Activated naive CD8-positive, alpha-beta T cell treated with anti-CD3 and anti-CD28 coated beads for 36 hours (primary cell): Measurements from ENCODE around the gene TMEM38A. TPM values are rescaled to one million over a fixed set of nuclear protein-coding genes. Genes with fewer than 3 reads are reported as not detected.

Experiments
- DNase-seq: peaks from one replicate; pipeline ENCODE4 v3.0.0; 2021
- H3K27ac Mint-ChIP-seq: one replicate; pipeline ENCODE4 v1.8.0; 2022; ENCODE audit warnings: mild to moderate bottlenecking, moderate library complexity, mixed read lengths
- H3K27me3 Mint-ChIP-seq: one replicate; pipeline ENCODE4 v1.8.0; 2022; ENCODE audit warnings: mild to moderate bottlenecking, mixed read lengths
- H3K36me3 Mint-ChIP-seq: one replicate; pipeline ENCODE4 v1.8.0; 2021; ENCODE audit warnings: mild to moderate bottlenecking, mixed read lengths
- H3K4me1 Mint-ChIP-seq: one replicate; pipeline ENCODE4 v1.8.0; 2021; ENCODE audit warnings: mixed read lengths
- H3K4me3 Mint-ChIP-seq: one replicate; pipeline ENCODE4 v1.8.0; 2022; ENCODE audit warnings: mild to moderate bottlenecking, moderate library complexity, mixed read lengths
- H3K9me3 Mint-ChIP-seq: one replicate; pipeline ENCODE4 v1.8.0; 2022; ENCODE audit warnings: mixed read lengths
- total RNA-seq, 2 experiments: library from RNA; stranded (reverse); gene quantifications; one replicate each; pipeline ENCODE4 v1.2.3, GENCODE V29; 2021

TMEM38A gene
- total RNA-seq = 1 to 10 TPM in 1 of 2 experiments, under 1 TPM in 1; 0.70 to 1.2 TPM

- Mint-ChIP-seq H3K4me1 (peaks cover 31% of the 10 kb centered on the region), H3K9me3 (no peaks in the 10 kb centered on the region), H3K36me3 (peaks cover 24% of the 10 kb centered on the region), H3K27me3 (peaks cover 10% of the 10 kb centered on the region), H3K4me3 (peak within 1 kb of the TSS; percentile 98), H3K27ac (peak within 1 kb of the TSS; percentile 97)
- peak; percentile 63 for DNase-seq
These were observed at the start of gene TMEM38A for GRCh38 chr19:16660763-16661479. TSS of gene TMEM38A (plus strand) at chr19:16661139. CDS start at chr19:16661218, 79 bp downstream.

- Mint-ChIP-seq H3K27me3 (no peaks in the 10 kb centered on the region), H3K9me3 (no peaks in the 10 kb centered on the region), H3K27ac (no peak overlapping the region), H3K4me1 (peaks cover 64% of the 10 kb centered on the region), H3K4me3 (no peak overlapping the region), H3K36me3 (peaks cover 2% of the 10 kb centered on the region)
- no peak for DNase-seq
These were observed 48.3 kb upstream of the TMEM38A start for GRCh38 chr19:16612636-16613035.

- H3K4me3 Mint-ChIP-seq = no peak overlapping the region
- H3K4me1 Mint-ChIP-seq = peaks cover 63% of the 10 kb centered on the region
- H3K27me3 Mint-ChIP-seq = no peaks in the 10 kb centered on the region
- H3K27ac Mint-ChIP-seq = no peak overlapping the region
- H3K36me3 Mint-ChIP-seq = peaks cover 2% of the 10 kb centered on the region
- DNase-seq = no peak
- no peaks in the 10 kb centered on the region for H3K9me3 Mint-ChIP-seq
These were observed 47.1 kb upstream of the TMEM38A start for GRCh38 chr19:16613841-16614240.

- Mint-ChIP-seq H3K36me3 (peaks cover 2% of the 10 kb centered on the region), H3K27ac (peak overlapping the region; percentile 6), H3K9me3 (no peaks in the 10 kb centered on the region), H3K27me3 (no peaks in the 10 kb centered on the region), H3K4me1 (peaks cover 66% of the 10 kb centered on the region), H3K4me3 (no peak overlapping the region)
- DNase-seq = no peak
These were observed 46.0 kb upstream of the TMEM38A start for GRCh38 chr19:16614941-16615340.

- Mint-ChIP-seq H3K9me3 (no peaks in the 10 kb centered on the region), H3K27ac (no peak overlapping the region), H3K27me3 (no peaks in the 10 kb centered on the region), H3K36me3 (peaks cover 2% of the 10 kb centered on the region), H3K4me1 (peaks cover 66% of the 10 kb centered on the region), H3K4me3 (no peak overlapping the region)
- DNase-seq = no peak
These were observed 45.1 kb upstream of the TMEM38A start for GRCh38 chr19:16615808-16616207.

- Mint-ChIP-seq H3K4me1 (peaks cover 55% of the 10 kb centered on the region), H3K4me3 (no peak overlapping the region), H3K36me3 (no peaks in the 10 kb centered on the region), H3K27me3 (no peaks in the 10 kb centered on the region), H3K27ac (no peak overlapping the region), H3K9me3 (no peaks in the 10 kb centered on the region)
- no peak for DNase-seq
These were observed 42.7 kb upstream of the TMEM38A start for GRCh38 chr19:16618248-16618647.

- no peak for DNase-seq
- H3K36me3 Mint-ChIP-seq = no peaks in the 10 kb centered on the region
- H3K9me3 Mint-ChIP-seq = no peaks in the 10 kb centered on the region
- H3K4me1 Mint-ChIP-seq = peaks cover 57% of the 10 kb centered on the region
- H3K27me3 Mint-ChIP-seq = no peaks in the 10 kb centered on the region
- H3K27ac Mint-ChIP-seq = no peak overlapping the region
- H3K4me3 Mint-ChIP-seq = no peak overlapping the region
These were observed 41.5 kb upstream of the TMEM38A start for GRCh38 chr19:16619457-16619856.

GRCh38 chr19:16620018-16620417, 40.9 kb upstream of the TMEM38A start:
- Mint-ChIP-seq H3K4me3 (no peak overlapping the region), H3K27me3 (no peaks in the 10 kb centered on the region), H3K4me1 (peaks cover 58% of the 10 kb centered on the region), H3K27ac (no peak overlapping the region), H3K36me3 (no peaks in the 10 kb centered on the region), H3K9me3 (no peaks in the 10 kb centered on the region)
- DNase-seq = no peak

- DNase-seq = no peak
- peaks cover 60% of the 10 kb centered on the region for H3K4me1 Mint-ChIP-seq
- peaks cover 4% of the 10 kb centered on the region for H3K36me3 Mint-ChIP-seq
- no peaks in the 10 kb centered on the region for H3K27me3 Mint-ChIP-seq
- H3K27ac Mint-ChIP-seq = no peak overlapping the region
- no peaks in the 10 kb centered on the region for H3K9me3 Mint-ChIP-seq
- H3K4me3 Mint-ChIP-seq = no peak overlapping the region
These were observed 40.4 kb upstream of the TMEM38A start for GRCh38 chr19:16620584-16620983.

GRCh38 chr19:16621165-16621800, 39.7 kb upstream of the TMEM38A start:
- Mint-ChIP-seq H3K27me3 (no peaks in the 10 kb centered on the region), H3K4me3 (no peak overlapping the region), H3K36me3 (peaks cover 11% of the 10 kb centered on the region), H3K9me3 (no peaks in the 10 kb centered on the region), H3K27ac (no peak overlapping the region), H3K4me1 (peaks cover 62% of the 10 kb centered on the region)
- DNase-seq = no peak

GRCh38 chr19:16623066-16623465, 37.9 kb upstream of the TMEM38A start:
- H3K36me3 Mint-ChIP-seq = peaks cover 20% of the 10 kb centered on the region
- no peak overlapping the region for H3K27ac Mint-ChIP-seq
- peaks cover 53% of the 10 kb centered on the region for H3K4me1 Mint-ChIP-seq
- no peak overlapping the region for H3K4me3 Mint-ChIP-seq
- H3K9me3 Mint-ChIP-seq = no peaks in the 10 kb centered on the region
- H3K27me3 Mint-ChIP-seq = no peaks in the 10 kb centered on the region
- no peak for DNase-seq

GRCh38 chr19:16623576-16623975, 37.4 kb upstream of the TMEM38A start:
- H3K27ac Mint-ChIP-seq = no peak overlapping the region
- peaks cover 20% of the 10 kb centered on the region for H3K36me3 Mint-ChIP-seq
- H3K27me3 Mint-ChIP-seq = no peaks in the 10 kb centered on the region
- DNase-seq = no peak
- H3K4me1 Mint-ChIP-seq = peaks cover 50% of the 10 kb centered on the region
- no peaks in the 10 kb centered on the region for H3K9me3 Mint-ChIP-seq
- no peak overlapping the region for H3K4me3 Mint-ChIP-seq

- Mint-ChIP-seq H3K36me3 (peaks cover 20% of the 10 kb centered on the region), H3K4me1 (peaks cover 49% of the 10 kb centered on the region), H3K27me3 (no peaks in the 10 kb centered on the region), H3K4me3 (no peak overlapping the region), H3K27ac (no peak overlapping the region), H3K9me3 (no peaks in the 10 kb centered on the region)
- DNase-seq = no peak
These were observed 36.7 kb upstream of the TMEM38A start for GRCh38 chr19:16624236-16624635.

GRCh38 chr19:16625163-16625958, 35.6 kb upstream of the TMEM38A start:
- Mint-ChIP-seq H3K36me3 (peaks cover 21% of the 10 kb centered on the region), H3K4me3 (no peak overlapping the region), H3K4me1 (peaks cover 50% of the 10 kb centered on the region), H3K27ac (no peak overlapping the region), H3K9me3 (no peaks in the 10 kb centered on the region), H3K27me3 (no peaks in the 10 kb centered on the region)
- DNase-seq = no peak

- Mint-ChIP-seq H3K4me1 (peaks cover 43% of the 10 kb centered on the region), H3K36me3 (peaks cover 25% of the 10 kb centered on the region), H3K9me3 (no peaks in the 10 kb centered on the region), H3K4me3 (peak overlapping the region; percentile 94), H3K27me3 (no peaks in the 10 kb centered on the region), H3K27ac (peak overlapping the region; percentile 91)
- peak; percentile 26 for DNase-seq
These were observed 34.1 kb upstream of the TMEM38A start for GRCh38 chr19:16626796-16627192.
